Gastroesophageal sphincter (tissue), 4 donors: ENCODE data around the gene AXDND1. TPM values are rescaled to one million over a fixed set of nuclear protein-coding genes. Genes with fewer than 3 reads are reported as not detected.
"Not testable (repeated sequence)": the region's sequence is repeated elsewhere in the genome, so short reads cannot be mapped to it uniquely, and the experiment has no call there.

Experiments used
- ATAC-seq: fragments of 150-250 bp; one replicate; pipeline ENCODE4 v1.9.1; 2016; ENCODE audit warnings: mild to moderate bottlenecking, moderate library complexity
- H3K27ac ChIP-seq, 4 donors: fragments of 200-600 bp; sonication (generic) in 3 of 4; 1 replicate in 3 of 4; 2 replicates in 1 of 4; pipeline ENCODE4 v1.5.1; 2016 to 2019
- H3K27me3 ChIP-seq: fragments of 200-600 bp; sonication (generic); one replicate; pipeline ENCODE4 v1.5.1; 2019
- H3K36me3 ChIP-seq, 2 donors: fragments of 200-600 bp; sonication (generic); one replicate each; pipeline ENCODE4 v1.5.1; 2019; ENCODE audit warnings: control low read depth in 1 of 2
- H3K4me1 ChIP-seq, 3 donors: fragments of 200-600 bp; sonication (generic); 1 replicate in 2 of 3; 2 replicates in 1 of 3; pipeline ENCODE4 v1.5.1; 2016 to 2019; ENCODE audit warnings: control low read depth in 2 of 3
- H3K4me3 ChIP-seq, 2 donors: fragments of 200-600 bp; sonication (generic); one replicate each; pipeline ENCODE4 v1.5.1; 2019; ENCODE audit warnings: mild to moderate bottlenecking in 1 of 2, moderate library complexity in 1 of 2
- H3K9me3 ChIP-seq, 3 donors: fragments of 200-600 bp; sonication (generic); one replicate each; pipeline ENCODE4 v1.5.1; 2017 to 2019; ENCODE audit warnings: control low read depth in 2 of 3
- CTCF ChIP-seq, 4 experiments: fragments of 200-600 bp in 2 of 4; fragments of 450-650 bp in 2 of 4; sonication (generic) in 1 of 4; IDR thresholded peaks; one replicate each; pipeline ENCODE4 v1.5.1; 2017 to 2019; ENCODE audit warnings: antibody characterized with exemption in 4 of 4, mild to moderate bottlenecking in 2 of 4, moderate library complexity in 2 of 4
- EP300 ChIP-seq: sonication (generic); formaldehyde crosslinking; IDR thresholded peaks from one replicate; pipeline ENCODE4 v1.6.1; 2017; ENCODE audit warnings: antibody characterized with exemption, mild to moderate bottlenecking
- POLR2A ChIP-seq, 2 donors: fragments of 450-650 bp; IDR thresholded peaks; one replicate each; pipeline ENCODE4 v1.6.1; 2017; ENCODE audit warnings: antibody characterized with exemption in 2 of 2, mild to moderate bottlenecking in 2 of 2, moderate library complexity in 1 of 2
- POLR2AphosphoS5 ChIP-seq: sonication (generic); formaldehyde crosslinking; IDR thresholded peaks from one replicate; pipeline ENCODE4 v1.6.1; 2017; ENCODE audit warnings: antibody characterized with exemption
- WGBS, 2 donors: methylation state at CpG; one replicate each; pipeline ENCODE4 v1.1.5; 2018; ENCODE audit warnings: low coverage in 1 of 2; 5-methylcytosine and 5-hydroxymethylcytosine counted together
- total RNA-seq, 4 donors: library from RNA; depleted of rRNA; stranded (reverse); fragments of >200 nt; gene quantifications; one replicate each; pipeline ENCODE4 v1.1.0, GENCODE V29; 2016

AXDND1 gene
- total RNA-seq, 4 donors from 2014 or later: 0.13 to 1.2 TPM; not detected in 2

GRCh38 chr1:179445593-179445992 lies 79.8 kb downstream of the AXDND1 start:
- H3K36me3 ChIP-seq: no peaks in the 10 kb centered on the region
- H3K27ac ChIP-seq: no peak overlapping the region
- H3K27me3 ChIP-seq: no peaks in the 10 kb centered on the region
- no peak for ATAC-seq
- no peaks in the 10 kb centered on the region for H3K9me3 ChIP-seq
- TF ChIP-seq EP300 (no peak), POLR2A (IDR thresholded peaks at IDR 0.05) (no peak), CTCF (IDR thresholded peaks at IDR 0.05) (no peak), POLR2AphosphoS5 (no peak)
- no peak overlapping the region for H3K4me3 ChIP-seq
- H3K4me1 ChIP-seq: no peaks in the 10 kb centered on the region

GRCh38 chr1:179447489-179447888 lies 81.7 kb downstream of the AXDND1 start:
- TF ChIP-seq POLR2A (IDR thresholded peaks at IDR 0.05) (no peak), POLR2AphosphoS5 (no peak), EP300 (no peak), CTCF (IDR thresholded peaks at IDR 0.05) (no peak)
- Histone ChIP-seq H3K9me3 (no peaks in the 10 kb centered on the region), H3K4me1 (no peaks in the 10 kb centered on the region), H3K27ac (no peak overlapping the region), H3K36me3 (no peaks in the 10 kb centered on the region), H3K4me3 (no peak overlapping the region), H3K27me3 (no peaks in the 10 kb centered on the region)
- ATAC-seq: no peak
- WGBS, 2 donors: 79 to 80% methylated on average over 1 to 3 of the region's 3 CpGs

GRCh38 chr1:179448437-179449149 lies 82.8 kb downstream of the AXDND1 start:
- H3K4me3 ChIP-seq: no peak overlapping the region
- no peaks in the 10 kb centered on the region for H3K9me3 ChIP-seq
- ATAC-seq: no peak
- no peaks in the 10 kb centered on the region for H3K36me3 ChIP-seq
- H3K27ac ChIP-seq: no peak overlapping the region
- no peaks in the 10 kb centered on the region for H3K4me1 ChIP-seq
- no peaks in the 10 kb centered on the region for H3K27me3 ChIP-seq
- TF ChIP-seq EP300: no peak
- no peak for TF ChIP-seq POLR2A (IDR thresholded peaks at IDR 0.05)
- no peak for TF ChIP-seq POLR2AphosphoS5
- no peak for TF ChIP-seq CTCF (IDR thresholded peaks at IDR 0.05)
- WGBS, 2 donors: 81 to 82% methylated on average over 7 to 14 of the region's 14 CpGs

GRCh38 chr1:179459606-179460206 lies 93.9 kb downstream of the AXDND1 start:
- 80 to 83% methylated on average over 1 to 2 of the region's 2 CpGs for WGBS, 2 donors
- peaks cover 0 to 16% (median 0%) of the 10 kb centered on the region in 3 donors for H3K9me3 ChIP-seq
- not testable (repeated sequence) for H3K27me3 ChIP-seq, H3K27ac ChIP-seq, H3K4me3 ChIP-seq, ATAC-seq, H3K4me1 ChIP-seq, H3K36me3 ChIP-seq

GRCh38 chr1:179465661-179466060 lies 99.9 kb downstream of the AXDND1 start:
- not testable (repeated sequence) for H3K4me3 ChIP-seq, H3K27me3 ChIP-seq, H3K4me1 ChIP-seq, ATAC-seq, H3K27ac ChIP-seq, H3K36me3 ChIP-seq
- 92% methylated on average over 11 of the region's 11 CpGs; no CpG with 5 or more reads in 1 of the 2 donors for WGBS, 2 donors
- peaks cover 0 to 36% (median 0%) of the 10 kb centered on the region in 3 donors for H3K9me3 ChIP-seq

- TF ChIP-seq POLR2A (IDR thresholded peaks at IDR 0.05) (no peak), CTCF (IDR thresholded peaks at IDR 0.05) (no peak), EP300 (no peak), POLR2AphosphoS5 (no peak)
- no peaks in the 10 kb centered on the region for H3K27me3 ChIP-seq
- peaks cover 0 to 52% (median 0%) of the 10 kb centered on the region in 3 donors for H3K9me3 ChIP-seq
- no peak overlapping the region for H3K27ac ChIP-seq
- no peaks in the 10 kb centered on the region for H3K36me3 ChIP-seq
- H3K4me1 ChIP-seq: no peaks in the 10 kb centered on the region
- no peak for ATAC-seq
- WGBS, 2 donors: 58 to 72% methylated on average over 3 of the region's 3 CpGs
- H3K4me3 ChIP-seq: no peak overlapping the region
Observed at GRCh38 chr1:179474713-179475112, 108.9 kb downstream of the AXDND1 start.
